ENCODE measurements around the gene DCLRE1A. TPM values are rescaled to one million over a fixed set of nuclear protein-coding genes. Genes with fewer than 3 reads are reported as not detected.

The DCLRE1A gene
- total and polyA plus RNA-seq, 9 of the 15 experiments (the other 6 are each of a cell fraction or from before 2014, with no cell fraction given): 8.5 to 25.5 (median 15.5) TPM

DNA sequence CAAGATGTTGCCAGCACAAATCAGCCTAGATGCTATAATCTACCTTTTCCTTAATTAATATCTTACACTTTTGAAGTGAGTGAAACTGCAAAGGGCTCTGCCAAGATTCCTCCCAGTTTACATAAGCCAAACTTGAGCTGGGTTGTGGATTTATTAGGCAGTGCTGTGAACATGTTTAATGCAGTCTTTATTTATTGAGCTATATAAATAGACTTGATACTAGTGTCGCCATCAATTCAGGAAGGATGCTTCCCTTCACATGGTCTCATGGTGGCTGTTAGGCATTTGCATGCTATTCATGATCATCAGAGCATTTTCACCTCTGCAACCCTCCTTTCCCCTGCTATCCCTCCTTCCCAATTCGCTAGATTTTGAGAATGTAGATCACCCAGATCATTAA is 62.2 kb downstream of the DCLRE1A start:
- BruUV-seq (replicated peaks): no TSS peak
- TF ChIP-seq TCFL5 (CRISPR knock-in tag; conservative IDR thresholded peaks at IDR 0.05): no peak
- TF ChIP-seq, protein P1, sequence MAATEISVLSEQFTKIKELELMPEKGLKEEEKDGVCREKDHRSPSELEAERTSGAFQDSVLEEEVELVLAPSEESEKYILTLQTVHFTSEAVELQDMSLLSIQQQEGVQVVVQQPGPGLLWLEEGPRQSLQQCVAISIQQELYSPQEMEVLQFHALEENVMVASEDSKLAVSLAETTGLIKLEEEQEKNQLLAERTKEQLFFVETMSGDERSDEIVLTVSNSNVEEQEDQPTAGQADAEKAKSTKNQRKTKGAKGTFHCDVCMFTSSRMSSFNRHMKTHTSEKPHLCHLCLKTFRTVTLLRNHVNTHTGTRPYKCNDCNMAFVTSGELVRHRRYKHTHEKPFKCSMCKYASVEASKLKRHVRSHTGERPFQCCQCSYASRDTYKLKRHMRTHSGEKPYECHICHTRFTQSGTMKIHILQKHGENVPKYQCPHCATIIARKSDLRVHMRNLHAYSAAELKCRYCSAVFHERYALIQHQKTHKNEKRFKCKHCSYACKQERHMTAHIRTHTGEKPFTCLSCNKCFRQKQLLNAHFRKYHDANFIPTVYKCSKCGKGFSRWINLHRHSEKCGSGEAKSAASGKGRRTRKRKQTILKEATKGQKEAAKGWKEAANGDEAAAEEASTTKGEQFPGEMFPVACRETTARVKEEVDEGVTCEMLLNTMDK (IDR thresholded peaks at IDR 0.05; ENCODE audit: borderline replicate concordance, insufficient read depth, low read depth, low read length, poor library complexity, severe bottlenecking): no peak
- no peak for TF ChIP-seq GABPB1 (CRISPR knock-in tag; IDR thresholded peaks at IDR 0.05)
- no peak for TF ChIP-seq NR4A1 (CRISPR knock-in tag; IDR thresholded peaks at IDR 0.05)
- TF ChIP-seq NR4A1 (tag; IDR thresholded peaks at IDR 0.05): no peak
- no peak for TF ChIP-seq CREB1 (IDR thresholded peaks at IDR 0.05)
- no peak for TF ChIP-seq CREB1 (CRISPR knock-in tag; IDR thresholded peaks at IDR 0.05)
- no peak for TF ChIP-seq MAX (CRISPR knock-in tag; IDR thresholded peaks at IDR 0.05)
- no peak for TF ChIP-seq VEZF1 (CRISPR knock-in tag; IDR thresholded peaks at IDR 0.05)
- no peak for TF ChIP-seq PHB2 (IDR thresholded peaks at IDR 0.05; ENCODE audit: low read depth)
- no peak for TF ChIP-seq CHAMP1 (IDR thresholded peaks at IDR 0.05)
- no peak for TF ChIP-seq RB1 (IDR thresholded peaks at IDR 0.05; ENCODE audit: low read depth)
- TF ChIP-seq, protein P2, sequence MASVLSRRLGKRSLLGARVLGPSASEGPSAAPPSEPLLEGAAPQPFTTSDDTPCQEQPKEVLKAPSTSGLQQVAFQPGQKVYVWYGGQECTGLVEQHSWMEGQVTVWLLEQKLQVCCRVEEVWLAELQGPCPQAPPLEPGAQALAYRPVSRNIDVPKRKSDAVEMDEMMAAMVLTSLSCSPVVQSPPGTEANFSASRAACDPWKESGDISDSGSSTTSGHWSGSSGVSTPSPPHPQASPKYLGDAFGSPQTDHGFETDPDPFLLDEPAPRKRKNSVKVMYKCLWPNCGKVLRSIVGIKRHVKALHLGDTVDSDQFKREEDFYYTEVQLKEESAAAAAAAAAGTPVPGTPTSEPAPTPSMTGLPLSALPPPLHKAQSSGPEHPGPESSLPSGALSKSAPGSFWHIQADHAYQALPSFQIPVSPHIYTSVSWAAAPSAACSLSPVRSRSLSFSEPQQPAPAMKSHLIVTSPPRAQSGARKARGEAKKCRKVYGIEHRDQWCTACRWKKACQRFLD (CRISPR knock-in tag; IDR thresholded peaks at IDR 0.05): no peak
- TF ChIP-seq, protein P3, sequence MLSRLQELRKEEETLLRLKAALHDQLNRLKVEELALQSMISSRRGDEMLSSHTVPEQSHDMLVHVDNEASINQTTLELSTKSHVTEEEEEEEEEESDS (CRISPR knock-in tag; IDR thresholded peaks at IDR 0.05): no peak
- TF ChIP-seq ZNF282 (CRISPR knock-in tag; IDR thresholded peaks at IDR 0.05): no peak

More for the DNA sequence above, 62.2 kb downstream of the DCLRE1A start:
- no peaks in the 10 kb centered on the region for H3K9me1 ChIP-seq (ENCODE audit: control insufficient read depth, insufficient read depth, low read length)
- no peak overlapping the region for H3K4me2 ChIP-seq (ENCODE audit: insufficient read depth, low read length)
- ATAC-seq (no peak), FAIRE-seq (no peak), DNase-seq (ENCODE audit: extremely low read depth in 1 of 4, low spot score in 3 of 4) (no peak)
- H3K27me3 ChIP-seq (ENCODE audit: control insufficient read depth in 2 of 2, insufficient read depth in 2 of 2, low read length in 2 of 2): no peaks in the 10 kb centered on the region
- ChIA-PET CTCF (ENCODE audit: low intra/inter-chr PET ratio) (no interaction called here), POLR2A (interaction anchor here (0.6 kb wide), 1 partner anchor 226 kb away, joined by 3 read pairs; no protein-coding TSS in a partner anchor)
- no peak overlapping the region for H3K27ac ChIP-seq (ENCODE audit: extremely low read depth, low read depth, low read length)
- intact Hi-C loops (cut with micrococcal nuclease) (no loop called here), in situ Hi-C loops (cut with MboI) (no loop called here)
- H3K4me3 ChIP-seq: no peak overlapping the region
- H4K20me1 ChIP-seq (replicated peaks; ENCODE audit: control insufficient read depth, insufficient read depth, low read length): no peaks in the 10 kb centered on the region
- no peaks in the 10 kb centered on the region for H3K9me3 ChIP-seq (replicated peaks; ENCODE audit: control insufficient read depth, insufficient read depth, low read depth, low read length)
- 6% methylated on average over 2 of the region's 2 CpGs for WGBS (ENCODE audit: insufficient coverage, low coverage, missing lambda C conversion rate)
- H3K79me2 ChIP-seq (ENCODE audit: control insufficient read depth, insufficient read depth, low read length): no peaks in the 10 kb centered on the region
- H3K9ac ChIP-seq (ENCODE audit: insufficient read depth in 1 of 2, low read depth in 2 of 2, low read length in 2 of 2): no peak overlapping the region
- H3K36me3 ChIP-seq (ENCODE audit: control insufficient read depth, insufficient read depth, low read length): no peaks in the 10 kb centered on the region
- H2AFZ ChIP-seq (ENCODE audit: low read depth, low read length): no peak overlapping the region
- H3K4me1 ChIP-seq (replicated peaks in 1 of 2; ENCODE audit: control insufficient read depth in 2 of 2, insufficient read depth in 2 of 2, low read length in 2 of 2): peaks cover 0 to 5% of the 10 kb centered on the region in 2 experiments; a peak in 2 of 5 replicates
